Liver (tissue), 9 donors: ENCODE data around the gene GMDS. TPM values are rescaled to one million over a fixed set of nuclear protein-coding genes. Genes with fewer than 3 reads are reported as not detected.

ENCODE experiments used
- DNase-seq: peaks from one replicate; pipeline ENCODE4 v3.0.0-alpha.2; 2017; ENCODE audit warnings: low spot score
- H3K27ac ChIP-seq, 2 donors: one replicate each; pipeline ENCODE4 v1.7.0; 2013; ENCODE audit warnings: inconsistent platforms in 2 of 2, low read length in 2 of 2, control low read depth in 1 of 2, low read depth in 1 of 2, mild to moderate bottlenecking in 1 of 2
- H3K27me3 ChIP-seq, 4 donors: one replicate each; pipeline versions ENCODE4 v1.6.1 to v1.7.0; 2013; ENCODE audit warnings: low read length in 3 of 4, inconsistent platforms in 1 of 4, mild to moderate bottlenecking in 1 of 4, moderate library complexity in 1 of 4; ENCODE audit not compliant: control insufficient read depth in 4 of 4, insufficient read depth in 4 of 4
- H3K36me3 ChIP-seq, 4 donors: one replicate each; pipeline versions ENCODE4 v1.6.1 to v1.7.0; 2013; ENCODE audit warnings: low read length in 3 of 4, mild to moderate bottlenecking in 3 of 4, low read depth in 1 of 4, moderate library complexity in 1 of 4; ENCODE audit not compliant: control insufficient read depth in 4 of 4, insufficient read depth in 3 of 4
- H3K4me1 ChIP-seq, 4 donors: one replicate each; pipeline versions ENCODE4 v1.6.1 to v1.7.0; 2013; ENCODE audit warnings: low read length in 3 of 4, mild to moderate bottlenecking in 3 of 4, moderate library complexity in 1 of 4; ENCODE audit not compliant: control insufficient read depth in 4 of 4, insufficient read depth in 4 of 4
- H3K4me3 ChIP-seq, 3 donors: one replicate each; pipeline versions ENCODE4 v1.6.1 to v1.7.0; 2013; ENCODE audit warnings: low read length in 3 of 3, control low read depth in 1 of 3, low read depth in 1 of 3, mild to moderate bottlenecking in 1 of 3
- H3K9ac ChIP-seq, 2 donors: one replicate each; pipeline ENCODE4 v1.7.0; 2013; ENCODE audit warnings: low read length in 2 of 2, mild to moderate bottlenecking in 2 of 2, moderate library complexity in 2 of 2, control low read depth in 1 of 2, low read depth in 1 of 2
- H3K9me3 ChIP-seq, 4 donors: one replicate each; pipeline versions ENCODE4 v1.6.1 to v1.7.0; 2013; ENCODE audit warnings: low read length in 3 of 4; ENCODE audit not compliant: control insufficient read depth in 4 of 4
- GABPA ChIP-seq, 2 donors: IDR thresholded peaks in 1 of 2; conservative IDR thresholded peaks in 1 of 2; 2 replicates each; pipeline ENCODE4 v1.6.1; 2016; ENCODE audit warnings: antibody characterized with exemption in 2 of 2, mild to moderate bottlenecking in 1 of 2, moderate library complexity in 1 of 2
- HNF4A ChIP-seq, 2 donors: conservative IDR thresholded peaks; 2 replicates each; pipeline ENCODE4 v1.6.1; 2016; ENCODE audit warnings: antibody characterized with exemption in 2 of 2, mild to moderate bottlenecking in 2 of 2
- HNF4G ChIP-seq: IDR thresholded peaks from 2 replicates; pipeline ENCODE4 v1.6.1; 2016; ENCODE audit warnings: antibody characterized with exemption
- JUND ChIP-seq, 2 donors: IDR thresholded peaks; 2 replicates each; pipeline ENCODE4 v1.6.1; 2016; ENCODE audit warnings: antibody characterized with exemption in 2 of 2
- MAX ChIP-seq: IDR thresholded peaks from 2 replicates; pipeline ENCODE4 v1.6.1; 2016; ENCODE audit warnings: antibody characterized with exemption
- NR2F2 ChIP-seq: IDR thresholded peaks from 2 replicates; pipeline ENCODE4 v1.6.1; 2016; ENCODE audit warnings: antibody characterized with exemption
- RAD21 ChIP-seq, 2 donors: IDR thresholded peaks; 2 replicates each; pipeline ENCODE4 v1.6.1; 2016; ENCODE audit warnings: antibody characterized with exemption in 2 of 2, mild to moderate bottlenecking in 2 of 2
- REST ChIP-seq: IDR thresholded peaks from 2 replicates; pipeline ENCODE4 v1.6.1; 2016; ENCODE audit warnings: antibody characterized with exemption, mild to moderate bottlenecking
- SP1 ChIP-seq: IDR thresholded peaks from 2 replicates; pipeline ENCODE4 v1.6.1; 2018; ENCODE audit warnings: antibody characterized with exemption, mild to moderate bottlenecking
- TAF1 ChIP-seq: conservative IDR thresholded peaks from 2 replicates; pipeline ENCODE4 v1.6.1; 2016; ENCODE audit warnings: antibody characterized with exemption, mild to moderate bottlenecking
- ZBTB33 ChIP-seq: IDR thresholded peaks from 2 replicates; pipeline ENCODE4 v1.6.1; 2016; ENCODE audit warnings: antibody characterized with exemption
- WGBS: extraction: QIAGEN DNeasy Blood & Tissue Kit; methylation state at CpG from one replicate; pipeline ENCODE4 v1.1.7; 2013; 5-methylcytosine and 5-hydroxymethylcytosine counted together
- polyA plus RNA-seq, 2 donors: library from polyadenylated mRNA; stranded (reverse) in 1 of 2; unstranded in 1 of 2; fragments of 200-250 nt in 1 of 2; fragments of >200 nt in 1 of 2; fragmentation: Nextera tagmentation in 1 of 2; extraction: Ambion mirVana in 1 of 2; gene quantifications; one replicate each; pipeline versions ENCODE4 v1.2.1 to v1.2.3, GENCODE V29; 2013 to 2015
- total RNA-seq, 2 donors: library from RNA; depleted of rRNA; stranded (reverse); fragments of >200 nt; gene quantifications; one replicate each; pipeline ENCODE4 v1.2.3, GENCODE V29; 2014
- donor health status: healthy.
- donor health status: healthy.
- donor health status: healthy.
- donor health status: healthy.
- donor health status: healthy.

GMDS gene
- total and polyA plus RNA-seq, 4 donors: 3.5 to 15.6 (median 13.0) TPM

GRCh38 chr6:1709234-1709641, 536.2 kb downstream of the GMDS start:
- no peaks in the 10 kb centered on the region for H3K4me1 ChIP-seq
- DNase-seq: no peak
- H3K9ac ChIP-seq: no peak overlapping the region
- 84% methylated on average over 8 of the region's 8 CpGs for WGBS
- no peaks in the 10 kb centered on the region for H3K36me3 ChIP-seq
- no peak overlapping the region for H3K4me3 ChIP-seq
- H3K9me3 ChIP-seq: no peaks in the 10 kb centered on the region
- H3K27me3 ChIP-seq: no peaks in the 10 kb centered on the region
- H3K27ac ChIP-seq: no peak overlapping the region
- TF ChIP-seq MAX: peak; percentile 26
- TF ChIP-seq NR2F2: no peak

GRCh38 chr6:1708820-1709219, 536.6 kb downstream of the GMDS start:
- no peak for DNase-seq
- H3K4me1 ChIP-seq: no peaks in the 10 kb centered on the region
- no peaks in the 10 kb centered on the region for H3K36me3 ChIP-seq
- no peak overlapping the region for H3K4me3 ChIP-seq
- H3K27me3 ChIP-seq: no peaks in the 10 kb centered on the region
- H3K9me3 ChIP-seq: no peaks in the 10 kb centered on the region
- WGBS: 98% methylated on average over 2 of the region's 2 CpGs
- H3K27ac ChIP-seq: no peak overlapping the region
- TF ChIP-seq REST: no peak
- TF ChIP-seq GABPA (IDR thresholded peaks at IDR 0.05 in 1 of 2, conservative IDR thresholded peaks at IDR 0.05 in 1 of 2): no peak
- no peak for TF ChIP-seq TAF1
- no peak for TF ChIP-seq MAX
- no peak for TF ChIP-seq ZBTB33
- TF ChIP-seq HNF4G: no peak
- no peak overlapping the region for H3K9ac ChIP-seq

- WGBS: 93% methylated on average over 15 of the region's 15 CpGs
- Histone ChIP-seq H3K9me3 (no peaks in the 10 kb centered on the region), H3K27me3 (no peaks in the 10 kb centered on the region), H3K27ac (no peak overlapping the region), H3K4me1 (no peaks in the 10 kb centered on the region), H3K4me3 (no peak overlapping the region), H3K36me3 (no peaks in the 10 kb centered on the region), H3K9ac (no peak overlapping the region)
- TF ChIP-seq ZBTB33 (no peak), TAF1 (no peak), SP1 (no peak), GABPA (IDR thresholded peaks at IDR 0.05 in 1 of 2, conservative IDR thresholded peaks at IDR 0.05 in 1 of 2) (no peak), MAX (no peak), RAD21 (IDR thresholded peaks at IDR 0.05) (no peak), JUND (IDR thresholded peaks at IDR 0.05) (no peak), HNF4A (conservative IDR thresholded peaks at IDR 0.05) (no peak)
- DNase-seq: no peak
These were observed 537.3 kb downstream of the GMDS start for GRCh38 chr6:1708122-1708521.
